Measurements from ENCODE around the gene TMEM208. TPM values are rescaled to one million over a fixed set of nuclear protein-coding genes. Genes with fewer than 3 reads are reported as not detected.

Gene TMEM208
- total RNA-seq, 4 donors from 2014 or later = 19.5 to 26.7 (median 23.8) TPM

GRCh38 chr16:67247192-67248072 lies 20.5 kb downstream of the TMEM208 start, which contains the start of gene FHOD1:
Gene FHOD1 (minus strand): TSS chr16:67247481. CDS start chr16:67247410, 71 bp downstream.
- WGBS = under 1% methylated on average over 26 of the region's 60 CpGs
- H3K4me1 ChIP-seq = peaks cover 56 to 69% (median 63%) of the 10 kb centered on the region in 4 donors

GRCh38 chr16:67248073-67248400 lies 21.1 kb downstream of the TMEM208 start:
- DNase-seq (ENCODE audit: extremely low spot score) = no peak
- H3K9me3 ChIP-seq = no peaks in the 10 kb centered on the region
- H3K4me3 ChIP-seq = peak overlapping the region; percentile 70 to 75 (median 74)
- H3K27ac ChIP-seq (replicated peaks in 1 of 4) = peak overlapping the region in 3 of 4 donors; percentile 81 to 87 (median 82)
- no peaks in the 10 kb centered on the region for H3K36me3 ChIP-seq
- peaks cover 50 to 65% (median 58%) of the 10 kb centered on the region in 4 donors for H3K4me1 ChIP-seq
- no peak for TF ChIP-seq POLR2A (IDR thresholded peaks at IDR 0.05; ENCODE audit: low read depth)
- no peak for TF ChIP-seq POLR2AphosphoS5 (IDR thresholded peaks at IDR 0.05)
- TF ChIP-seq CTCF (IDR thresholded peaks at IDR 0.05) = no peak
- no peak for TF ChIP-seq EP300 (IDR thresholded peaks at IDR 0.05)
- intact Hi-C loops (cut with DNase I) = no loop called here
- peaks cover 0 to 44% (median 7%) of the 10 kb centered on the region in 4 donors for H3K27me3 ChIP-seq
- 1% methylated on average over 7 of the region's 7 CpGs for WGBS

More at GRCh38 chr16:67247192-67248072, 20.5 kb downstream of the TMEM208 start, which contains the start of gene FHOD1:
- Histone ChIP-seq H3K27me3 (peaks cover 0 to 39% (median 7%) of the 10 kb centered on the region in 4 donors), H3K4me3 (peak within 1 kb of the TSS; percentile 70 to 75 (median 74)), H3K36me3 (no peaks in the 10 kb centered on the region), H3K27ac (replicated peaks in 1 of 4) (peak within 1 kb of the TSS; percentile 81 to 88 (median 84)), H3K9me3 (no peaks in the 10 kb centered on the region)
- peak; percentile 64 for TF ChIP-seq POLR2A (IDR thresholded peaks at IDR 0.05; ENCODE audit: low read depth)
- TF ChIP-seq CTCF (IDR thresholded peaks at IDR 0.05) = peak in 1 of 3 experiments; percentile 7
- TF ChIP-seq EP300 (IDR thresholded peaks at IDR 0.05) = no peak
- TF ChIP-seq POLR2AphosphoS5 (IDR thresholded peaks at IDR 0.05) = peak; percentile 86 to 92
- intact Hi-C loops (cut with DNase I) = no loop called here
- peak; percentile 99 for DNase-seq (ENCODE audit: extremely low spot score)

GRCh38 chr16:67248401-67249177 lies 21.7 kb downstream of the TMEM208 start, which contains the start of gene SLC9A5:
Gene SLC9A5 (plus strand): TSS chr16:67248979. CDS start chr16:67249015, 36 bp downstream.
- Histone ChIP-seq H3K9me3 (no peaks in the 10 kb centered on the region), H3K27ac (replicated peaks in 1 of 4) (peak within 1 kb of the TSS; percentile 81 to 88 (median 84)), H3K4me3 (peak within 1 kb of the TSS; percentile 70 to 75 (median 74)), H3K4me1 (peaks cover 45 to 60% (median 53%) of the 10 kb centered on the region in 4 donors), H3K27me3 (peaks cover 0 to 45% (median 8%) of the 10 kb centered on the region in 4 donors), H3K36me3 (no peaks in the 10 kb centered on the region)
- no peak for DNase-seq (ENCODE audit: extremely low spot score)
- intact Hi-C loops (cut with DNase I) = no loop called here
- 2% methylated on average over 31 of the region's 75 CpGs for WGBS
- TF ChIP-seq EP300 (IDR thresholded peaks at IDR 0.05) = no peak
- TF ChIP-seq CTCF (IDR thresholded peaks at IDR 0.05) = peak; percentile 21 to 30 (median 26)
- TF ChIP-seq POLR2A (IDR thresholded peaks at IDR 0.05; ENCODE audit: low read depth) = no peak
- TF ChIP-seq POLR2AphosphoS5 (IDR thresholded peaks at IDR 0.05) = no peak

- Histone ChIP-seq H3K36me3 (no peaks in the 10 kb centered on the region), H3K27me3 (peaks cover 0 to 49% (median 9%) of the 10 kb centered on the region in 4 donors), H3K27ac (replicated peaks in 1 of 4) (no peak overlapping the region), H3K4me1 (peaks cover 37 to 52% (median 45%) of the 10 kb centered on the region in 4 donors), H3K4me3 (peak overlapping the region; percentile 70 to 75 (median 74)), H3K9me3 (no peaks in the 10 kb centered on the region)
- no peak for DNase-seq (ENCODE audit: extremely low spot score)
- intact Hi-C loops (cut with DNase I) = no loop called here
- WGBS = 35% methylated on average over 10 of the region's 22 CpGs
- TF ChIP-seq POLR2AphosphoS5 (IDR thresholded peaks at IDR 0.05) = no peak
- no peak for TF ChIP-seq EP300 (IDR thresholded peaks at IDR 0.05)
- no peak for TF ChIP-seq POLR2A (IDR thresholded peaks at IDR 0.05; ENCODE audit: low read depth)
- no peak for TF ChIP-seq CTCF (IDR thresholded peaks at IDR 0.05)
Observed at GRCh38 chr16:67249178-67250044, 22.5 kb downstream of the TMEM208 start.
